ENCODE measurements around the gene CALML4.

- TF ChIP-seq CTCF (IDR thresholded peaks at IDR 0.05): no peak
- no peak for TF ChIP-seq EZH2phosphoT487 (IDR thresholded peaks at IDR 0.05)
- TF ChIP-seq EZH2 (IDR thresholded peaks at IDR 0.05): no peak
These were observed 13.2 kb upstream of the CALML4 start for GRCh38 chr15:68218331-68218730.

All from neural progenitor cell (in vitro differentiated cells).